ELF-1 (cell line): ENCODE measurements around the gene KIAA1755.
"Not testable (repeated sequence)": the region's sequence is repeated elsewhere in the genome, so short reads cannot be mapped to it uniquely, and the experiment has no call there.

ENCODE experiments used
- DNase-seq: peaks from one replicate; pipeline ENCODE4 v3.0.0-alpha.2; 2016; ENCODE audit warnings: low read depth, low spot score

The KIAA1755 gene

GRCh38 chr20:38290829-38291814 lies 30.6 kb upstream of the KIAA1755 start:
- peak; percentile 93 for DNase-seq

- DNase-seq: no peak
Observed at GRCh38 chr20:38286586-38287531, 26.3 kb upstream of the KIAA1755 start.

- no peak for DNase-seq
Observed at GRCh38 chr20:38284893-38285444, 24.4 kb upstream of the KIAA1755 start.

- not testable (repeated sequence) for DNase-seq
Observed at GRCh38 chr20:38284066-38284650, 23.6 kb upstream of the KIAA1755 start.

- no peak for DNase-seq
Observed at GRCh38 chr20:38283236-38283635, 22.7 kb upstream of the KIAA1755 start.

- peak; percentile 32 for DNase-seq
Observed at GRCh38 chr20:38281176-38281915, 20.8 kb upstream of the KIAA1755 start.

GRCh38 chr20:38278763-38279162 lies 18.2 kb upstream of the KIAA1755 start:
- DNase-seq: no peak

GRCh38 chr20:38278131-38278530 lies 17.6 kb upstream of the KIAA1755 start:
- no peak for DNase-seq

- no peak for DNase-seq
Observed at GRCh38 chr20:38277691-38278090, 17.2 kb upstream of the KIAA1755 start.

GRCh38 chr20:38277285-38277684 lies 16.8 kb upstream of the KIAA1755 start:
- no peak for DNase-seq

- no peak for DNase-seq
Observed at GRCh38 chr20:38275815-38276550, 15.4 kb upstream of the KIAA1755 start.

GRCh38 chr20:38272961-38273360 lies 12.4 kb upstream of the KIAA1755 start:
- DNase-seq: no peak

GRCh38 chr20:38272398-38272797 lies 11.9 kb upstream of the KIAA1755 start:
- no peak for DNase-seq

- no peak for DNase-seq
Observed at GRCh38 chr20:38271608-38272120, 11.1 kb upstream of the KIAA1755 start.

- DNase-seq: no peak
Observed at GRCh38 chr20:38270869-38271605, 10.5 kb upstream of the KIAA1755 start.

GRCh38 chr20:38269715-38270114 lies 9.2 kb upstream of the KIAA1755 start:
- no peak for DNase-seq

- no peak for DNase-seq
Observed at GRCh38 chr20:38269040-38269439, 8.5 kb upstream of the KIAA1755 start.

- DNase-seq: no peak
Observed at GRCh38 chr20:38267901-38268514, 7.5 kb upstream of the KIAA1755 start.

- DNase-seq: no peak
Observed at GRCh38 chr20:38267296-38267695, 6.8 kb upstream of the KIAA1755 start.
